GM10266 (cell line): ENCODE data around the gene PAPOLB.

Experiments
- DNase-seq: peaks from one replicate; pipeline ENCODE4 v3.0.0; 2012; ENCODE audit errors: extremely low spot score
- TF ChIP-seq, protein P1 (sequence below): IDR thresholded peaks from 2 replicates; pipeline ENCODE4 v1.5.1; 2012; ENCODE audit warnings: mild to moderate bottlenecking, low read depth; ENCODE audit not compliant: control insufficient read depth, insufficient read depth; ENCODE audit errors: missing control alignments

Gene PAPOLB

DNA sequence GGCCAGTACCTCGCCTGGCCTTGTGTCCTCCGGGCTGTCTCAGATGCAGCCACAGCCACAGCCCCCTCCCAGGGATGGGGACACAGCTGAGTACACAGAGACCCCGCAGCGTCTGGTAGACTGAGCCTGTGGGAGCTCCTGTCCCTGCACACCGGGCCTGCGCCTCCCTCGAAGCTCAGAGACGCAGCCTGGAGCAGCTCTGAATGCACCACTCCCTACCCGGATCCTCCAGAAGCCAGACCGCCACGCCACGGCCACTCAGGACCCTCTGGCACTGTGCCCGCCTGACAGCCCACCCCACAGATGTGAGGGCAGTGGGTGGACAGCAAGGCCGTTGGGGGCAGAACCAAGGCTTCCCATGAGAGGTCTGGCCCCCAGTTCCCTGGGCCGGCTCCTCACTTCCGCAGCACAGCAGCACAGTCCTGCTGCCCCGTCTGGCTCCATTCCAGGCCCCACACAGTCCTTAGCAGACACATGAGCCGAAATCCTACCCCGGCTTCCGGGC is 40.8 kb downstream of the PAPOLB start:
- DNase-seq = no peak
- TF ChIP-seq, protein P1, sequence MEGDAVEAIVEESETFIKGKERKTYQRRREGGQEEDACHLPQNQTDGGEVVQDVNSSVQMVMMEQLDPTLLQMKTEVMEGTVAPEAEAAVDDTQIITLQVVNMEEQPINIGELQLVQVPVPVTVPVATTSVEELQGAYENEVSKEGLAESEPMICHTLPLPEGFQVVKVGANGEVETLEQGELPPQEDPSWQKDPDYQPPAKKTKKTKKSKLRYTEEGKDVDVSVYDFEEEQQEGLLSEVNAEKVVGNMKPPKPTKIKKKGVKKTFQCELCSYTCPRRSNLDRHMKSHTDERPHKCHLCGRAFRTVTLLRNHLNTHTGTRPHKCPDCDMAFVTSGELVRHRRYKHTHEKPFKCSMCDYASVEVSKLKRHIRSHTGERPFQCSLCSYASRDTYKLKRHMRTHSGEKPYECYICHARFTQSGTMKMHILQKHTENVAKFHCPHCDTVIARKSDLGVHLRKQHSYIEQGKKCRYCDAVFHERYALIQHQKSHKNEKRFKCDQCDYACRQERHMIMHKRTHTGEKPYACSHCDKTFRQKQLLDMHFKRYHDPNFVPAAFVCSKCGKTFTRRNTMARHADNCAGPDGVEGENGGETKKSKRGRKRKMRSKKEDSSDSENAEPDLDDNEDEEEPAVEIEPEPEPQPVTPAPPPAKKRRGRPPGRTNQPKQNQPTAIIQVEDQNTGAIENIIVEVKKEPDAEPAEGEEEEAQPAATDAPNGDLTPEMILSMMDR = no peak

DNA sequence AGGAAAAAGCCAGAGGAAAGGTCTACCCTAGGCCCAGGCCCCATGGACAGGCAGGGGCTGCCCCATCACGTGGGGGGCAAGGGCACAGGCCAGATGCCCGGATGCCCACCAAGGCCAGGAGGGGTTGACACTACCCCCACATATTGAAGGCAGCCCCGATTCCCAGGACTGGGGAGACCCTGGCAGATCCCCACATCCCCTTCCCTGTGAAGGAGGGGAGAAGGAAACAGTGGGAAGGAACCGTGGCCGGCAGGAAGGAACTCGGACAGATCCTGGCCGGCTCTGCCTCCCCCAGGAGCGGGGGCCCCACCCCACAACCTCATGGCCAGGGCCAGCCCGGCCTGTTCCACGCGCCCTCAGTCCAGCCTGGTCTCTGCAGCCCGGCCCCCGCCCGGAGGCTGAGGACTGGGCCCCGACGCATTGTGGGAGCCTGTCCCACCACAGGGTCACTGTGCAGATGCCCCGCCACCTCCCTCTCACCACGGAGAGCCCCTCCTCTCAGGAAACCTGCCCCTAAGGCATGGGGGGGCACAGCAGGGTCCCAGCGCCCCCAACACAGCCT is 41.3 kb downstream of the PAPOLB start:
- TF ChIP-seq, protein P1 = no peak
- DNase-seq = no peak

DNA sequence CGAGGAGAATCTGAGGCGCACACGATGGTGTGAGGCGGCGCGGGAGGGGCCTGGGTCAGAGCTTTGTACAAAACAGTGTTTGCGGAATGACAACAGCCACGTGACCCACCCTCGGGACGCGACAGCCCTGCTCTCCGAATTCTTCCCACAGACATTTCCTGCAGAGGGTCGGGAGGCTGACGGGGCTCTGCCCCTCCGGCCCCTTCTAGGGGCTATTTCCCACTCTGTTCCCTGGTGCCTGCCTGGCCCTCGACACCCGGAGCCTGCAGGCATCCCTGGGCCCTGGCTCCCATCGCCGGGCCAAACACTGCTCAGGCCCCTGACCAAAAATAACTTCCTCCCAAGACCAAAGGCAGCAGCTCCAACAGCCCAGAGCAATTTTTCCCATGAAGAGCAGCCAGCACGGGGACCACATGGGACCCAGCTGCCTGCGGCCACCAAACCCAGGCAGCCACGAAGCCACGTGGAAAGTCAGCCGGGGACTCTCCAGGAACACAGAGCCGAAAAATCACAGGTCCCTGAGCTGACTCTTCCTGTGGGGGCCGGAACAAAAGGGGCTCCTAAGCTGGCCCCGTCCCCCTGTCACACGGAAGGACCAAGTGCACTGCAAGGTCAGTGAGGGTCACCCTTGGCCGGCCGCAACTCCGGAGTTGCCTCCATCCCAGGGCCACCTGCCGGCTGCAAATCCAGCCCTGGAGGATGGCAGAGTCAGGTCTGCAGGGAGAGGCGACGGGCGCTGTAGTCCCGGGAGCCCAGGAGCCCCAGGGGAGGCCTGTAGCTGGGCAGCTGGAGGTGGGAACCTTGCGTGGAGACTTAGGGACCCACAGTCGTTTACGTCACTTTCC is 42.0 kb downstream of the PAPOLB start:
- TF ChIP-seq, protein P1 = no peak
- DNase-seq = no peak

DNA sequence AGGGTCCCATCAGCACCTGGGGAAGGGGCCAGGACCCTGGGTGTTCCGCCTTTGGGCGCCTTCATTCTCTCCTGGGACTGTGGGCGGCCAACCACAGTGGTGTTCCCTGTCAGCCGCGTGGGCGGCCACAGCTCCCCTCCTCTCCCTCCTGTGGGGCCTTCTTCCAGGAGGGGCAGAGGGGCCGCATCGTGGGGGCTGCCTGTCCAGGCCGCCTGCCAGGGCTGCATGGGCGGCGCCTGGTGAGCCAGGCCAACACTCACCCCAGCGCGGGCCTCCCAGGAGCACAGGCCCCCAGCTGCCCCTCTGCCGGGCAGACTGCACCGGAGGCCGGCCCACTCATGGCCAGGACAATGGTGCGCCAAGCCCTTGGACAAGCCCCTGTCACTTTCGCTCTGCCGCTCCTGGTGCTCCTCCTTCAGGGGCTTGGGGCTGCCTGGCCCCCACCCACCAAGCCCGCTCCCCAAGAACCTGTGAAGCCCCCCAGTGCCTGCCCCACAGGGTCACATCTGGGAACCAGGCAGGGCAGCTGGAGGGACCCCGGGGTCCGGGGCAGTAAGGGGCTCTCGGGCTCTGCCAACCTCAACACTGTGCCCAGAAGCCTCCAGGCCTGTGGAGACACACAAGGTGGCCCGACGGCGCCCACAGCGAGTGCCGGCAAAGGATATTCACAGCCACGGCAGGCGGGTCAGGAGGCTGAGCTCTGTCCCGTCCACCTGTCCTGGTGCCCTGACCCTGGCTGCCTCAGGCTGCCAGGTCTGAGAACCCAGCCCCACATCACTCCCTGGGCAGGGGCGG is 43.6 kb downstream of the PAPOLB start:
- no peak for DNase-seq
- TF ChIP-seq, protein P1 = no peak

DNA sequence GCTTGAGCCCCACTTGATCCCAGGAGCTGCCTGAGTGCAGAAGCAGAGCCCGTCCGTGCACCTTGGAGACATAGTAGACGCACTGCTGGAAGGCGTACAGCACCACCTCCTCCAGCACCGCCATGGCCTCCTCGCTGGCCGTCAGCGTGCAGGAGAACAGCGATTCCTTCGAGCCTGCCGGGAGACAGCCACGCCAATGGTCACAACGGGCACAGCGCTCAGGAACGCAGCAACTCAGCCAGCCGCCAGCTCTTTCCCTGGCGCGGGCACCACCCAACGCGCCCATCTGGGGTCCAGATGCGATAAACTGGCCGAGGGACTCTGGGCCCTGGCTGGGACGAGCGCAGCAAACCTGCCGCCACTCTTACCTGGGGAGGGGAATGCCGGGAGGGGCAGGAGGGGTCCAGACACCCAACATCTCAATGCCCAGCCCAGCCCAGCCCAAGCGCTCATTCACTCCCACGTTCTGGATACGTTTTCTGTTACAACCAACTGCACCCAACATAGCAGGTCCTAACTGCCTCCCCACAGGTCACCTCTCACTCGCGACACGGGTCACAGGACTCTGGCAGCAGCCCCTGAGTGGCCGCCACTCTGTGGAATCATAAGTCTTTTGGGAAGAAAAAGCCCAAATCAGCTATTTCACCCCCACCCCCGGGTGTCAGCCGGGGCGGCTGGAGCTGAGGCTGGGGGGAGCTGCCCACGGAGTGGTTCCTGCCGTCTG is 44.5 kb downstream of the PAPOLB start:
- no peak for DNase-seq

DNA sequence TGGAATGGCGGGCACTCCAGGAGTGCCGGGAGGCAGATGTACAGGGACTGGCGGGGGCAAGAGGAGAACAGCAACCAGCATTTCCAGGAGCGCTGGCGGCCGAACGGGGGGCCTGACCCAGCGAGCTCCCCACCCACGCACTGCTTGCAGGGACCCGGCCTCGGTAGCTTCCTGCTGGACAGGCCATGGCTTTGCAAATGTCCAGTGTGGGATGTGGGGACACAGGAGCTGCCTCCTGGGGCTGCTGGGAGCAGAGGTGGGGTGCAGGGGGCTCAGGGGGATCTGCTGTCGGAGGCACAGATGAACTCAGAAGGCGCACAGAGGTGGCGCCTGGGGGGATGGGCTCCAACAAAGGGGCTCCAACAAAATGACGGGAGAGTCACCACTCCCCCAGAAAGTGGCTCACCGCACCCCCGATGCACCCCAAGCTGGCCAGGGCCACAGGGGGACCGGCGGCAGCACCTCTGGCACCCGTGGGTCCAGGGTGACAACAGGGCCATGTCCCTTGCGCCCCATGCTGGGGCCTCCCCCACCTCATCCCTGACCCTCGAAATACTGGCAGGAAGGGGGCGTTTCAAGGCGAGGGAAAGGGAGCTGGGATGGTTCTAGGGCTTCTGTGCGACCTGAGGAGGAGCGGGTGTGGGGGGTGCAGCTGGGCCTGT is 45.3 kb downstream of the PAPOLB start:
- TF ChIP-seq, protein P1 = no peak
- no peak for DNase-seq

More for the DNA sequence above, 44.5 kb downstream of the PAPOLB start:
- TF ChIP-seq, protein P1 = no peak
